GM19351 (cell line): ENCODE measurements around the gene SLC39A11.
"Not testable (repeated sequence)": the region's sequence is repeated elsewhere in the genome, so short reads cannot be mapped to it uniquely, and the experiment has no call there.

Experiments
- ATAC-seq: cut with Tn5 transposase; IDR thresholded peaks from one replicate; pipeline ENCODE4 v1.9.1; 2021; ENCODE audit warnings: mild to moderate bottlenecking, moderate library complexity; ENCODE audit not compliant: unreplicated experiment

Gene SLC39A11

DNA sequence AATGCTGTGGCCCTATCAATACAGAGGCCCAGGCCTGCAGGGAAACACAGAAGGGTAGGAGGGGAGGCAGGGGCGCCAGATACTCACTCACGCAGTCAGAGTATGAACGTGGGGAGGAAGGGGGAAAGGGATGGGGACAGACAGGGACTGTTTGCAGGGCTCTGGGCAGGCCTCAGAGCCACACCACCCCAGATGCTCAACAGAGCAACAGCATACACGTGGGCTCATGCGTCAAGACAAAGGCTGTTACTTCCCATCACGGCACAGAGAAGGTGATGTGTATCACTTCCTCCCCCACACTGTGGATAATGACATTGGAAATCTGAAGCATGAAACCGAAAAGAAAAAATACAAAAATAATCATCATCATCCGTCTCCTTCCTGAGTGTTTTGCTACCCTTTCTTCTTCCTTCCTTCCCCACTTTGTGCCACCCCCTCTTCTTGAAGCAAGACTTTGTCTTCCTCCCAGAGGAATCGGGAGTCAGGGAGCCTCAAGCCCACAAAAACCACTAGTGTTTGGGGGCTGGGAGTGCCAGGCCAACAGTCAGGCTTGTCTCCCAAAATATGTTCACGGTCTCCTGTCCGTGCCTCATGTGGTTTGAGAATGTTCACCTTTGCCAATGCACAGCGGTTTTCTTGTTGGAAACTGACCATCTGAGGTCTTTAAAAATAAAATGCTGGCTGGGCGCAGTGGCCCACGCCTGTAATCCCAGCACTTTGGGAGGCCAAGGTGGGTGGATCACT is 20.1 kb downstream of the SLC39A11 start:
- ATAC-seq: no peak

- no peak for ATAC-seq
Measured at GRCh38 chr17:73071066-73071999, 21.2 kb downstream of the SLC39A11 start.

DNA sequence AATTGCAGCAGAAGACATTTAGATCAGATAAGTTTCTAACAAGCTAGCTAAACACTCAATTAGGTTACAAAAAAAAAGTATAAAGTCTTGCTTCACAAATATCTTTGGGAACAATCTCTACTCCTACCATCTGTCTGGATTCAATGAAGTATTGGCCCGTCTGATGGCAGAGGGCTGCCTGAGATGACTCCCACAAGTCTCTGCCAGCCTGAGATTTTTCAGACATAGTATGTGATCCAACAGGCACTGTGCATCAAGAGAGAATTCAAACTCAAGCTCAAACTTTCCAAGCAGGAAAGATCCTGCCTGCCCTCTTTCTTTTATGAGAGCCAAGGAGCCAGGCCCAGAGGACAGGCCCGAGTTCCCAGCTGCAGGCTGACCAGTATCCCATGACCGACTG is 22.6 kb downstream of the SLC39A11 start:
- ATAC-seq: no peak

GRCh38 chr17:73069164-73069770 is 23.2 kb downstream of the SLC39A11 start:
- no peak for ATAC-seq

- ATAC-seq: no peak
Measured at GRCh38 chr17:73068322-73069153, 23.9 kb downstream of the SLC39A11 start.

GRCh38 chr17:73067699-73068098 is 24.8 kb downstream of the SLC39A11 start:
- ATAC-seq: not testable (repeated sequence)

DNA sequence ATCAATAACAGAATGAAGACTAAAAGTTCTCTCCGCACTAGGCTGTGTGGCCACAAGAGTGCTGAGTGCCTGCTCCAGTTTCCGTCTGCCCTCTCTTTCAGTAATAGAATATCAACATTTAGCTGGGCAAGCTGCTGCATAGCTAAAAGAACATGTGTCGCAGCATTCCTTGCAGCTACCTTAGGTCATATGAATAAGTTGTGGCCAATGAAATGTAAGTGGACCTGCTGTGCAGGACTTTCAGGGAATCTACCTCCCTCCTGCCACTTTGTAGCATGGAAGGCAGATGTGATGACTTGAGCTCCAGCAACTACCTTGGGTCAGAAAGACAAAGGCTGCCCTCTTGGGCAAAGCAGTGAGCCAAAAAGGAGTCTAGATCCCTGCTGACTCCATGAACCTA is 25.4 kb downstream of the SLC39A11 start:
- ATAC-seq: no peak

GRCh38 chr17:73066148-73066884 is 26.2 kb downstream of the SLC39A11 start:
- no peak for ATAC-seq

DNA sequence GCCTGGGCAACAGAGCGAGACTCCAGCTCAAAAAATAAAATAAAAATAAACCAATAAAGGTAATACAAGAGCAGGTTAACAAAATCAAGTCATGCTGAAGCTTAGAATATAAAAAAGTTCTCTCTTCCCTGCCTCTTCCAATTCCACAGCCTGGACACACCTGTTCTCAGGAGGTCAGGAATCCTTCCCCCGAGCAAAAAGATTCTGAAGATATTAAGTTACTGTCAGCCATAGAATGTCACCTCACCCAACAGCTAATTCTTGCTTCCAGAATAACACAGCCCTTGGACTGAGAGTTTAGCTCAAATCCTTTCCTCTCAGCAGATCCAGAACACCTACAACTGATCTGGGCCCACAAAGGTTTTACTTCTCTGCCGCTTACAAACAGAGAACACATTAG is 27.1 kb downstream of the SLC39A11 start:
- ATAC-seq: no peak

DNA sequence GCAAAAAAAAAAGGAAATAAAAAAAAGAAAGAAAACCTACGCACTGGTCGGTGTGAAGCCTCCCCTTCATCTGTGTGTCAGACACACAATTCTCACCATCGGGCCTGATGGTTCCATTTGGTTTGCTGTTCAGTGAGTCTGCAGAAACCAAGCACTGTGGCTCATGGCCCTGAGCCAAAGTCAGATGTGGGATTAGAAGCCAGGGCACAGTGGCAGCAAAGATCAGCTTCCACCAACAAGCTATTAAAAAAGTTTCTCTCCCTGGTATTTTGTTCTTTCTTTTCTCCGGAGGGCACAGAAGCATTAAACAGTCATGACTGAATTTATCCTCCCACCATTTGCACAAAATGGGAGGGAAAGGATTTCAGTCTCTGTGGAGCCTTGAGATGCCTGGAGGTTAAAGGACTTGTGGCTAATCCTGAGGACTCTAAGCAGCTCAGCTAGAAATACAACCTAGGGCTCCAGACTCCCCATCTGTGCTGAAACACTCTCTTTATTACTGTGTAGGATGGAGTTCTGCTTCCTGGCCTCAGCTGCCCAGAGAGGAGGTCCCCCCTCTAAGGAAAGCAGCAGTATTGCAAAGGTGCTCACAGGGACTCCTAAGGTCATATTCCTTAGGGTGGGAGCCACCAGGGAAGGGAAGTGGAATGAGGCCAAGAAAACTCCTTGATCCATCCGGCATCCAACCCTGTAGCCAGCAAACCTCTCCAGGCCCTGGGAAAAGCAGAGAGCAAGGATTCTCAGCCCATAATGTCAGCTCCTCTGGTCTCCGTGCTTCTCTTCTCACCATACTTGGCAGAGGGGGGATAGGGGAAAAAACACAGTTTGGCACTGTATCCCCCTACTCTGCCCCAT is 28.2 kb downstream of the SLC39A11 start:
- ATAC-seq: no peak

- no peak for ATAC-seq
Measured at GRCh38 chr17:73062726-73063125, 29.8 kb downstream of the SLC39A11 start.

- no peak for ATAC-seq
Measured at GRCh38 chr17:73061161-73061560, 31.3 kb downstream of the SLC39A11 start.

GRCh38 chr17:73060721-73061120 is 31.8 kb downstream of the SLC39A11 start:
- ATAC-seq: no peak

DNA sequence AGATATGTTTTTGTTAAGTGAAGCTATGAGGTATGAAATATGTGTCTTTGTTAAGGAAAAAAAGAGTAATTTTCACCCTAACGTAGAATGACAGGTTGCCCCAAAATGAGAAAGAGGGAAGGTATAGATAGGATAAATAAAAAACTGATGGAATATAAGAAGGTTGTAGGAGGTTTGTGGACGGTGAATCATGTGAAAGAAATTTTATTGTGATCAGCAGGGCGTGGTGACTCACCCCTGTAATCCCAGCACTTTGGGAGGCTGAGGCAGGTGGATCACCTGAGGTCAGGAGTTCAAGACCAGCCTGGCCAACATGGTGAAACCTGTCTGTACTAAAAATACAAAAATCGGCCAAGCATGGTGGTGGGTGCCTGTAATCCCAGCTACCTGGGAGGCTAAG is 32.8 kb downstream of the SLC39A11 start:
- not testable (repeated sequence) for ATAC-seq

GRCh38 chr17:73058022-73058421 is 34.5 kb downstream of the SLC39A11 start:
- no peak for ATAC-seq

- ATAC-seq: no peak
Measured at GRCh38 chr17:73057196-73057595, 35.3 kb downstream of the SLC39A11 start.

DNA sequence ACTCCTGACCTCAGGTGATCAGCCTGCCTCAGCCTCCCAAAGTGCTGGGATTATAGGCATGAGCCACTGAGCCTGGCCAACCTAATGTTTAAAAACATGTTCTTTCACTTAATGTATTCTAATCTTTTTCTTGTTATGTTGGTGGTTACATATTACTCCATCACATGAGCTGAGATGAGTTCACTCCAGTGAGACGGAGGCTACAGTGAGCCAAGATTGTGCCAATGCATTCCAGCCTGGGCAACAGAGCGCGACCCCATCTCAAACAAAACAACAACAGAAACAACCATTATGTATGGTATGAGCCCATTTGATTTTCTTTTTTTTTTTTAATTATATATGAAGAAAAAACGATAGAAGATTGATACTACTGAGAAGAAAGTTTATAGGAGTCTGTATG is 39.6 kb downstream of the SLC39A11 start:
- no peak for ATAC-seq

- no peak for ATAC-seq
Measured at GRCh38 chr17:73050797-73051196, 41.7 kb downstream of the SLC39A11 start.

- ATAC-seq: no peak
Measured at GRCh38 chr17:73048170-73048569, 44.3 kb downstream of the SLC39A11 start.
